HEK293 (cell line): ENCODE data around the gene SCIMP.
A peak's percentile ranks its signal among the peaks of the same experiment; 100 is the strongest.

ENCODE experiments used
- BCL11B ChIP-seq: fragments of 450-650 bp; formaldehyde crosslinking; IDR thresholded peaks from 2 replicates; pipeline ENCODE4 v1.5.1; 2016; ENCODE audit warnings: low read depth, missing biosample characterization, missing genetic modification characterization
- GLI2 ChIP-seq: fragments of 450-650 bp; formaldehyde crosslinking; IDR thresholded peaks from 2 replicates; pipeline ENCODE4; 2017; ENCODE audit warnings: missing biosample characterization, missing genetic modification characterization, low read depth, borderline replicate concordance
- GLIS1 ChIP-seq: fragments of 450-650 bp; formaldehyde crosslinking; IDR thresholded peaks from 2 replicates; pipeline ENCODE4 v1.5.1; 2016; ENCODE audit warnings: missing biosample characterization, missing genetic modification characterization
- GLIS2 ChIP-seq: fragments of 450-650 bp; formaldehyde crosslinking; IDR thresholded peaks from 2 replicates; pipeline ENCODE4 v1.5.1; 2016; ENCODE audit warnings: missing biosample characterization, missing genetic modification characterization
- INSM2 ChIP-seq: fragments of 450-650 bp; formaldehyde crosslinking; IDR thresholded peaks from 2 replicates; pipeline ENCODE4 v1.5.1; 2016; ENCODE audit warnings: missing biosample characterization, missing genetic modification characterization
- PRDM4 ChIP-seq: fragments of 450-650 bp; formaldehyde crosslinking; IDR thresholded peaks from 2 replicates; pipeline ENCODE4 v1.5.1; 2017; ENCODE audit warnings: missing biosample characterization, missing genetic modification characterization
- ZBTB21 ChIP-seq: fragments of 450-650 bp; formaldehyde crosslinking; IDR thresholded peaks from 2 replicates; pipeline ENCODE4 v1.5.1; 2017; ENCODE audit warnings: missing biosample characterization, missing genetic modification characterization
- ZBTB44 ChIP-seq: fragments of 450-650 bp; IDR thresholded peaks from 2 replicates; pipeline ENCODE4 v1.5.1; 2018; ENCODE audit warnings: missing biosample characterization, mild to moderate bottlenecking, missing genetic modification characterization
- ZBTB6 ChIP-seq: fragments of 450-650 bp; formaldehyde crosslinking; IDR thresholded peaks from 2 replicates; pipeline ENCODE4 v1.5.1; 2017; ENCODE audit warnings: missing biosample characterization, missing genetic modification characterization
- ZFP69B ChIP-seq: fragments of 450-650 bp; formaldehyde crosslinking; IDR thresholded peaks from 2 replicates; pipeline ENCODE4 v1.5.1; 2016; ENCODE audit warnings: missing biosample characterization, missing genetic modification characterization
- ZNF112 ChIP-seq: fragments of 450-650 bp; formaldehyde crosslinking; IDR thresholded peaks from 2 replicates; pipeline ENCODE4 v1.5.0; 2017; ENCODE audit warnings: missing biosample characterization, missing genetic modification characterization
- ZNF184 ChIP-seq: fragments of 450-650 bp; IDR thresholded peaks from 2 replicates; pipeline ENCODE4 v1.5.1; 2018; ENCODE audit warnings: missing biosample characterization, mild to moderate bottlenecking, missing genetic modification characterization
- ZNF211 ChIP-seq: fragments of 450-650 bp; formaldehyde crosslinking; IDR thresholded peaks from 2 replicates; pipeline ENCODE4 v1.5.1; 2016; ENCODE audit warnings: low read depth, missing biosample characterization, missing genetic modification characterization
- ZNF221 ChIP-seq: fragments of 450-650 bp; formaldehyde crosslinking; IDR thresholded peaks from 2 replicates; pipeline ENCODE4 v1.5.1; 2017; ENCODE audit warnings: missing biosample characterization, missing genetic modification characterization, borderline replicate concordance
- ZNF354C ChIP-seq: fragments of 450-650 bp; formaldehyde crosslinking; IDR thresholded peaks from 2 replicates; pipeline ENCODE4 v1.5.1; 2016; ENCODE audit warnings: missing biosample characterization, missing genetic modification characterization, low read depth, borderline replicate concordance
- ZNF391 ChIP-seq: fragments of 450-650 bp; formaldehyde crosslinking; IDR thresholded peaks from 2 replicates; pipeline ENCODE4 v1.5.1; 2016; ENCODE audit warnings: low read depth, missing biosample characterization, missing genetic modification characterization, borderline replicate concordance
- ZNF416 ChIP-seq: fragments of 450-650 bp; formaldehyde crosslinking; IDR thresholded peaks from 2 replicates; pipeline ENCODE4 v1.5.1; 2016; ENCODE audit warnings: missing biosample characterization, missing genetic modification characterization
- ZNF514 ChIP-seq: fragments of 450-650 bp; formaldehyde crosslinking; IDR thresholded peaks from 2 replicates; pipeline ENCODE4 v1.5.1; 2016; ENCODE audit warnings: missing biosample characterization, missing genetic modification characterization
- ZNF623 ChIP-seq: fragments of 450-650 bp; formaldehyde crosslinking; IDR thresholded peaks from 2 replicates; pipeline ENCODE4 v1.5.1; 2016; ENCODE audit warnings: missing biosample characterization, missing genetic modification characterization
- ZNF624 ChIP-seq: fragments of 450-650 bp; formaldehyde crosslinking; IDR thresholded peaks from 2 replicates; pipeline ENCODE4 v1.5.1; 2017; ENCODE audit warnings: missing biosample characterization, missing genetic modification characterization
- ZNF660 ChIP-seq: fragments of 450-650 bp; IDR thresholded peaks from 2 replicates; pipeline ENCODE4 v1.5.1; 2018; ENCODE audit warnings: missing biosample characterization, mild to moderate bottlenecking, missing genetic modification characterization
- ZNF701 ChIP-seq: fragments of 450-650 bp; formaldehyde crosslinking; IDR thresholded peaks from 2 replicates; pipeline ENCODE4 v1.5.1; 2016; ENCODE audit warnings: missing biosample characterization, missing genetic modification characterization
- ZSCAN23 ChIP-seq: fragments of 450-650 bp; formaldehyde crosslinking; IDR thresholded peaks from 2 replicates; pipeline ENCODE4 v1.5.1; 2016; ENCODE audit warnings: missing biosample characterization, missing genetic modification characterization
- TF ChIP-seq, protein P1 (sequence below): fragments of 450-650 bp; formaldehyde crosslinking; IDR thresholded peaks from 2 replicates; pipeline ENCODE4 v1.5.1; 2016; ENCODE audit warnings: missing biosample characterization, missing genetic modification characterization, low read depth
- TF ChIP-seq, protein P2 (sequence below): fragments of 450-650 bp; formaldehyde crosslinking; IDR thresholded peaks from 2 replicates; pipeline ENCODE4 v1.5.1; 2016; ENCODE audit warnings: missing biosample characterization, missing genetic modification characterization
- TF ChIP-seq, protein P3 (sequence below): fragments of 450-650 bp; formaldehyde crosslinking; IDR thresholded peaks from 2 replicates; pipeline ENCODE4 v1.5.1; 2017; ENCODE audit warnings: missing biosample characterization, missing genetic modification characterization

SCIMP gene

GRCh38 chr17:5281814-5282641, 47.4 kb upstream of the SCIMP start, which contains the start of gene RABEP1 (continued):
- TF ChIP-seq BCL11B: no peak
- TF ChIP-seq, protein P1, sequence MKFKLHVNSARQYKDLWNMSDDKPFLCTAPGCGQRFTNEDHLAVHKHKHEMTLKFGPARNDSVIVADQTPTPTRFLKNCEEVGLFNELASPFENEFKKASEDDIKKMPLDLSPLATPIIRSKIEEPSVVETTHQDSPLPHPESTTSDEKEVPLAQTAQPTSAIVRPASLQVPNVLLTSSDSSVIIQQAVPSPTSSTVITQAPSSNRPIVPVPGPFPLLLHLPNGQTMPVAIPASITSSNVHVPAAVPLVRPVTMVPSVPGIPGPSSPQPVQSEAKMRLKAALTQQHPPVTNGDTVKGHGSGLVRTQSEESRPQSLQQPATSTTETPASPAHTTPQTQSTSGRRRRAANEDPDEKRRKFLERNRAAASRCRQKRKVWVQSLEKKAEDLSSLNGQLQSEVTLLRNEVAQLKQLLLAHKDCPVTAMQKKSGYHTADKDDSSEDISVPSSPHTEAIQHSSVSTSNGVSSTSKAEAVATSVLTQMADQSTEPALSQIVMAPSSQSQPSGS (tag by site-specific recombination): no peak
- no peak for TF ChIP-seq ZNF112 (tag by site-specific recombination)
- TF ChIP-seq INSM2 (tag by site-specific recombination): no peak
- TF ChIP-seq GLIS2 (tag by site-specific recombination): peak; percentile 66
- TF ChIP-seq, protein P2, sequence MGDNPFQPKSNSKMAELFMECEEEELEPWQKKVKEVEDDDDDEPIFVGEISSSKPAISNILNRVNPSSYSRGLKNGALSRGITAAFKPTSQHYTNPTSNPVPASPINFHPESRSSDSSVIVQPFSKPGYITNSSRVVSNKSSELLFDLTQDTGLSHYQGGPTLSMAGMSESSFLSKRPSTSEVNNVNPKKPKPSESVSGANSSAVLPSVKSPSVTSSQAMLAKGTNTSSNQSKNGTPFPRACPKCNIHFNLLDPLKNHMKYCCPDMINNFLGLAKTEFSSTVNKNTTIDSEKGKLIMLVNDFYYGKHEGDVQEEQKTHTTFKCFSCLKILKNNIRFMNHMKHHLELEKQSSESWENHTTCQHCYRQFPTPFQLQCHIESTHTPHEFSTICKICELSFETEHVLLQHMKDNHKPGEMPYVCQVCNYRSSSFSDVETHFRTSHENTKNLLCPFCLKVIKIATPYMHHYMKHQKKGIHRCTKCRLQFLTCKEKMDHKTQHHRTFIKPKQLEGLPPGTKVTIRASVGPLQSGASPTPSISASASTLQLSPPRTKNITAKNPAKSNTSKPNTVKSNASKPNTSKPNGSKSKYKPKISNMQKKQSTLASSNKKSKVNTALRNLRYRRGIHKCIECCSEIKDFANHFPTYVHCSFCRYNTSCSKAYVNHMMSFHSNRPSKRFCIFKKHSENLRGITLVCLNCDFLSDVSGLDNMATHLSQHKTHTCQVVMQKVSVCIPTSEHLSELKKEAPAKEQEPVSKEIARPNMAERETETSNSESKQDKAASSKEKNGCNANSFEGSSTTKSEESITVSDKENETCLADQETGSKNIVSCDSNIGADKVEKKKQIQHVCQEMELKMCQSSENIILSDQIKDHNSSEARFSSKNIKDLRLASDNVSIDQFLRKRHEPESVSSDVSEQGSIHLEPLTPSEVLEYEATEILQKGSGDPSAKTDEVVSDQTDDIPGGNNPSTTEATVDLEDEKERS (tag by site-specific recombination): peak; percentile 63; the same call in 1 of the 2 replicates
- TF ChIP-seq, protein P3, sequence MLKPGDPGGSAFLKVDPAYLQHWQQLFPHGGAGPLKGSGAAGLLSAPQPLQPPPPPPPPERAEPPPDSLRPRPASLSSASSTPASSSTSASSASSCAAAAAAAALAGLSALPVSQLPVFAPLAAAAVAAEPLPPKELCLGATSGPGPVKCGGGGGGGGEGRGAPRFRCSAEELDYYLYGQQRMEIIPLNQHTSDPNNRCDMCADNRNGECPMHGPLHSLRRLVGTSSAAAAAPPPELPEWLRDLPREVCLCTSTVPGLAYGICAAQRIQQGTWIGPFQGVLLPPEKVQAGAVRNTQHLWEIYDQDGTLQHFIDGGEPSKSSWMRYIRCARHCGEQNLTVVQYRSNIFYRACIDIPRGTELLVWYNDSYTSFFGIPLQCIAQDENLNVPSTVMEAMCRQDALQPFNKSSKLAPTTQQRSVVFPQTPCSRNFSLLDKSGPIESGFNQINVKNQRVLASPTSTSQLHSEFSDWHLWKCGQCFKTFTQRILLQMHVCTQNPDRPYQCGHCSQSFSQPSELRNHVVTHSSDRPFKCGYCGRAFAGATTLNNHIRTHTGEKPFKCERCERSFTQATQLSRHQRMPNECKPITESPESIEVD (tag by site-specific recombination): no peak
- no peak for TF ChIP-seq ZNF660 (tag by site-specific recombination)
- TF ChIP-seq ZFP69B (tag by site-specific recombination): no peak
- no peak for TF ChIP-seq ZNF221 (tag by site-specific recombination)
- no peak for TF ChIP-seq ZNF624 (tag by site-specific recombination)
- no peak for TF ChIP-seq ZNF701 (tag by site-specific recombination)
- TF ChIP-seq ZBTB6 (tag by site-specific recombination): 0 out of 2 replicates have a peak, but pooled peaks have one; percentile 34
- no peak for TF ChIP-seq ZSCAN23 (tag by site-specific recombination)
- no peak for TF ChIP-seq ZNF184
- TF ChIP-seq ZNF514 (tag by site-specific recombination): no peak
- TF ChIP-seq GLI2 (tag by site-specific recombination): no peak
- TF ChIP-seq ZNF391 (tag by site-specific recombination): peak; percentile 59; the same call in 1 of the 2 replicates
- no peak for TF ChIP-seq ZNF623
- no peak for TF ChIP-seq ZNF211 (tag by site-specific recombination)
- TF ChIP-seq ZBTB21 (tag by site-specific recombination): no peak
- no peak for TF ChIP-seq ZBTB44 (tag by site-specific recombination)
- peak; percentile 45; the same call in 1 of the 2 replicates for TF ChIP-seq GLIS1 (tag by site-specific recombination)
- no peak for TF ChIP-seq ZNF416 (tag by site-specific recombination)
- no peak for TF ChIP-seq ZNF354C (tag by site-specific recombination)
- no peak; the same call in 1 of the 2 replicates for TF ChIP-seq PRDM4
